ENCODE results near the gene TOR4A.

DNA sequence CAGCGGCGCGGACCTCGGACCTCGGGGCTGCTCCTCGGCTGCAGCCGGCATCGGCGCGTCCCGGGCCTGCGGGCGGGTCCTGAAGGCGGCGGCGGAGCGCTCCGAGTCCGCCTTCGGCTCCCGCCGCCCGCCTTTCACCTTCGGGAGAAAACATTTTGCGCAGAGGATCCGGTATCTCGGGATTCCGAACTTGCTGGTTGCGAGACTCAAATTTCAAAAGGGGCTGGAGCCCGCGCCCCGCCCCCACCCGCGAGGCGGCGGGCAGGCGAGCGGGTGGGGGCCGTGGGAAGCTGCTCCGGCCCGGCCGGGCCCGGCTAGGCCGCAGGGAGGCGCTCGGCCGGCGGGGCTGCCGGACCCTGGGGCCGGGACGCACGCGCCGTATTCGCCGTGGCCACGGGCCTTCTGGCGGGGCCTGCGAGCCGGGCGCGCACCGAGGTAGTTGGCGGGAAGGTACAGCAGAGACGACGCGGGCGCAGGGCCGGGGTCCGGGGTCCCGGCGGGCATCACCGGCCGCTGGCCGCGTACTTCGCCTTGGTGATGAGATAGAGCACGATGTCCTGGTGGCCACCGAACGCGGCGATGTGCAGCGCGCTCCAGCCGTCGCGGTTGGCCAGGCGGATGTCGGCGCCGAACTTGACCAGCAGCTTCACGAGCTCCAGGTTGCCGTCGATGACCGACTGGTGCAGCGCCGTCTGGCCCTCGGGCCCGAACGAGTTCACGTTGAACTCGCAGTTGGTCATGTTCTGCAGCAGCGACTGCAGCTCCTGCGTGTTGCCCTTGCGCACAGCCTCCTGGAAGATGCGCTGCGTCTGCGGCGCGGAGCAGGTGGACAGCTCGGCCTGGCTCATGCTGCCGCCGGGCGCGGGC is 23.8 kb downstream of the TOR4A start:
- TF ChIP-seq, protein P1, sequence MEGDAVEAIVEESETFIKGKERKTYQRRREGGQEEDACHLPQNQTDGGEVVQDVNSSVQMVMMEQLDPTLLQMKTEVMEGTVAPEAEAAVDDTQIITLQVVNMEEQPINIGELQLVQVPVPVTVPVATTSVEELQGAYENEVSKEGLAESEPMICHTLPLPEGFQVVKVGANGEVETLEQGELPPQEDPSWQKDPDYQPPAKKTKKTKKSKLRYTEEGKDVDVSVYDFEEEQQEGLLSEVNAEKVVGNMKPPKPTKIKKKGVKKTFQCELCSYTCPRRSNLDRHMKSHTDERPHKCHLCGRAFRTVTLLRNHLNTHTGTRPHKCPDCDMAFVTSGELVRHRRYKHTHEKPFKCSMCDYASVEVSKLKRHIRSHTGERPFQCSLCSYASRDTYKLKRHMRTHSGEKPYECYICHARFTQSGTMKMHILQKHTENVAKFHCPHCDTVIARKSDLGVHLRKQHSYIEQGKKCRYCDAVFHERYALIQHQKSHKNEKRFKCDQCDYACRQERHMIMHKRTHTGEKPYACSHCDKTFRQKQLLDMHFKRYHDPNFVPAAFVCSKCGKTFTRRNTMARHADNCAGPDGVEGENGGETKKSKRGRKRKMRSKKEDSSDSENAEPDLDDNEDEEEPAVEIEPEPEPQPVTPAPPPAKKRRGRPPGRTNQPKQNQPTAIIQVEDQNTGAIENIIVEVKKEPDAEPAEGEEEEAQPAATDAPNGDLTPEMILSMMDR (IDR thresholded peaks at IDR 0.05), result peak in 1 of 3 experiments; percentile 2
- TF ChIP-seq POLR2A (IDR thresholded peaks at IDR 0.05), result no peak
